ENCODE data around the gene AP4E1. TPM values are rescaled to one million over a fixed set of nuclear protein-coding genes. Genes with fewer than 3 reads are reported as not detected.

The AP4E1 gene
- total and polyA plus RNA-seq, 2 donors (not counting 3 experiments of a cell fraction or from before 2014, with no cell fraction given), result 1.6 to 9.8 TPM

DNA sequence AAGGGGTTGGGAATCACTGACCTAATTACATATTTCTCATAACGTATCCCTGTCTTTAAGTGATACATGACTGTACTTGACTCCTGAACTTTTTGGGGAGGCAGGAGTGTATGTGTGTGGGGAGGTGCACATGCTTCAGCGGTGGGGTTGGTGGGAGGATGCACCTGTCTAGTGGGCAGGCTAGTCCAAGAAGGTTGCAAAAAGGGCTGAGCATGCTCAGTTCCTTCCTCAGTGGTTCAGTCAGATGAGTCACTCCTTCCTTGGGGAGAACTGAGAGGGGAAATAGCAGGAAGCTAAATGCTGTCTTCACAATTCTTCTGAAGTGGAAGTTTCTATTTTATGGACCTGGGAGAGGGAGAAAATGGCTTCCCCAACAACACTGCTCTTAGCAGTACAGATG lies 24.6 kb upstream of the AP4E1 start:
- Histone ChIP-seq H3K79me2 (ENCODE audit: control insufficient read depth, insufficient read depth, low read length) (no peaks in the 10 kb centered on the region), H3K4me3 (replicated peaks in 1 of 3; ENCODE audit: insufficient read depth in 1 of 3, low read depth in 1 of 3, low read length in 3 of 3) (no peak overlapping the region), H3K27ac (ENCODE audit: insufficient read depth, low read depth, low read length) (peak overlapping the region; percentile 68), H2AFZ (ENCODE audit: low read depth, low read length) (peak overlapping the region; percentile 25), H3K36me3 (ENCODE audit: control insufficient read depth in 2 of 2, extremely low read depth in 1 of 2, insufficient read depth in 2 of 2, low read length in 2 of 2) (no peaks in the 10 kb centered on the region), H3K9me1 (replicated peaks; ENCODE audit: control insufficient read depth, extremely low read depth, insufficient read depth, low read length) (no peaks in the 10 kb centered on the region), H3K27me3 (ENCODE audit: control insufficient read depth in 2 of 2, insufficient read depth in 2 of 2, low read length in 2 of 2) (no peaks in the 10 kb centered on the region), H3K9me3 (replicated peaks; ENCODE audit: control insufficient read depth, insufficient read depth, low read length) (no peaks in the 10 kb centered on the region), H4K20me1 (replicated peaks; ENCODE audit: control insufficient read depth, extremely low read depth, insufficient read depth, low read length) (no peaks in the 10 kb centered on the region), H3K4me1 (ENCODE audit: control insufficient read depth, extremely low read depth, insufficient read depth, low read length) (peaks cover 23% of the 10 kb centered on the region), H3K9ac (replicated peaks; ENCODE audit: extremely low read depth, insufficient read depth, low read length) (no peak overlapping the region), H3K4me2 (ENCODE audit: insufficient read depth, low read length) (peak overlapping the region; percentile 23)
- no TSS peak for BruUV-seq (replicated peaks)
- dilution Hi-C loops (cut with MboI; ENCODE audit: extremely low pct_ligation_motif_present, low sequenced_read_pairs) (no loop called here), intact Hi-C loops (cut with micrococcal nuclease) (loop anchor here (2.0 to 10.0 kb wide), 2 partner anchors 197 to 389 kb away; partner anchors contain the start of gene TRPM7)
- POLR2A ChIA-PET, result no interaction called here
- FAIRE-seq, result peak; percentile 48
- TF ChIP-seq JUN (IDR thresholded peaks at IDR 0.05; ENCODE audit: borderline replicate concordance, insufficient read depth, insufficient read length, low read depth) (peak; percentile 74), EZH2 (IDR thresholded peaks at IDR 0.05; ENCODE audit: borderline replicate concordance, low read depth, low read length, severe bottlenecking) (no peak), FOS (IDR thresholded peaks at IDR 0.05; ENCODE audit: borderline replicate concordance, insufficient read depth, low read length) (peak; percentile 91), MYC (IDR thresholded peaks at IDR 0.05; ENCODE audit: low read depth, low read length) (no peak), POLR2A (IDR thresholded peaks at IDR 0.05; ENCODE audit: low read depth, low read length) (no peak), POLR2AphosphoS5 (IDR thresholded peaks at IDR 0.05; ENCODE audit: insufficient read depth, low read depth, low read length) (peak; percentile 21), GATA2 (IDR thresholded peaks at IDR 0.05; ENCODE audit: insufficient read depth, insufficient read length, low read depth, low read length) (no peak)
- TF ChIP-seq, protein P1, sequence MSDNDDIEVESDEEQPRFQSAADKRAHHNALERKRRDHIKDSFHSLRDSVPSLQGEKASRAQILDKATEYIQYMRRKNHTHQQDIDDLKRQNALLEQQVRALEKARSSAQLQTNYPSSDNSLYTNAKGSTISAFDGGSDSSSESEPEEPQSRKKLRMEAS (IDR thresholded peaks at IDR 0.05; ENCODE audit: insufficient read depth, insufficient read length), result no peak
- TF ChIP-seq, protein P2, sequence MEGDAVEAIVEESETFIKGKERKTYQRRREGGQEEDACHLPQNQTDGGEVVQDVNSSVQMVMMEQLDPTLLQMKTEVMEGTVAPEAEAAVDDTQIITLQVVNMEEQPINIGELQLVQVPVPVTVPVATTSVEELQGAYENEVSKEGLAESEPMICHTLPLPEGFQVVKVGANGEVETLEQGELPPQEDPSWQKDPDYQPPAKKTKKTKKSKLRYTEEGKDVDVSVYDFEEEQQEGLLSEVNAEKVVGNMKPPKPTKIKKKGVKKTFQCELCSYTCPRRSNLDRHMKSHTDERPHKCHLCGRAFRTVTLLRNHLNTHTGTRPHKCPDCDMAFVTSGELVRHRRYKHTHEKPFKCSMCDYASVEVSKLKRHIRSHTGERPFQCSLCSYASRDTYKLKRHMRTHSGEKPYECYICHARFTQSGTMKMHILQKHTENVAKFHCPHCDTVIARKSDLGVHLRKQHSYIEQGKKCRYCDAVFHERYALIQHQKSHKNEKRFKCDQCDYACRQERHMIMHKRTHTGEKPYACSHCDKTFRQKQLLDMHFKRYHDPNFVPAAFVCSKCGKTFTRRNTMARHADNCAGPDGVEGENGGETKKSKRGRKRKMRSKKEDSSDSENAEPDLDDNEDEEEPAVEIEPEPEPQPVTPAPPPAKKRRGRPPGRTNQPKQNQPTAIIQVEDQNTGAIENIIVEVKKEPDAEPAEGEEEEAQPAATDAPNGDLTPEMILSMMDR (IDR thresholded peaks at IDR 0.05; ENCODE audit: extremely low read depth in 1 of 2, insufficient read depth in 1 of 2, low read depth in 1 of 2, low read length in 2 of 2), result no peak
- CTCF ChIA-PET, result interaction anchor here (1.9 kb wide), 1 partner anchor 308 kb away, joined by 4 read pairs; no protein-coding TSS in a partner anchor
- peak; percentile 71 for DNase-seq (ENCODE audit: low read depth, low spot score)

Measured in endothelial cell of umbilical vein (primary cell).